HG02571 (cell line): ENCODE results near the gene KBTBD12.

ENCODE experiments used
- ATAC-seq: cut with Tn5 transposase; IDR thresholded peaks from one replicate; pipeline ENCODE4 v1.9.1; 2021; ENCODE audit warnings: mild to moderate bottlenecking, moderate library complexity; ENCODE audit not compliant: unreplicated experiment

The KBTBD12 gene

GRCh38 chr3:127949446-127950055, 34.5 kb downstream of the KBTBD12 start:
- ATAC-seq, result no peak

- no peak for ATAC-seq
Observed at GRCh38 chr3:127951276-127951675, 36.2 kb downstream of the KBTBD12 start.

GRCh38 chr3:127953091-127954035, 38.3 kb downstream of the KBTBD12 start:
- ATAC-seq, result no peak

GRCh38 chr3:127954640-127955039, 39.6 kb downstream of the KBTBD12 start:
- ATAC-seq, result no peak

- ATAC-seq, result no peak
Observed at GRCh38 chr3:127955728-127956127, 40.7 kb downstream of the KBTBD12 start.

- no peak for ATAC-seq
Observed at GRCh38 chr3:127959041-127959440, 44.0 kb downstream of the KBTBD12 start.

- ATAC-seq, result no peak
Observed at GRCh38 chr3:127959873-127960272, 44.8 kb downstream of the KBTBD12 start.

GRCh38 chr3:127960421-127960965, 45.5 kb downstream of the KBTBD12 start:
- ATAC-seq, result no peak

- no peak for ATAC-seq
Observed at GRCh38 chr3:127961124-127961523, 46.1 kb downstream of the KBTBD12 start.

- ATAC-seq, result no peak
Observed at GRCh38 chr3:127961963-127962362, 46.9 kb downstream of the KBTBD12 start.

GRCh38 chr3:127962937-127963336, 47.9 kb downstream of the KBTBD12 start:
- no peak for ATAC-seq

GRCh38 chr3:127964053-127964452, 49.0 kb downstream of the KBTBD12 start:
- no peak for ATAC-seq

GRCh38 chr3:127964816-127965215, 49.8 kb downstream of the KBTBD12 start:
- no peak for ATAC-seq

- no peak for ATAC-seq
Observed at GRCh38 chr3:127967316-127967715, 52.3 kb downstream of the KBTBD12 start.

GRCh38 chr3:127970966-127971592, 56.0 kb downstream of the KBTBD12 start:
- no peak for ATAC-seq

GRCh38 chr3:127974226-127974625, 59.2 kb downstream of the KBTBD12 start:
- ATAC-seq, result no peak

GRCh38 chr3:127975153-127976029, 60.4 kb downstream of the KBTBD12 start:
- ATAC-seq, result no peak

GRCh38 chr3:127978636-127979035, 63.6 kb downstream of the KBTBD12 start:
- no peak for ATAC-seq

- ATAC-seq, result no peak
Observed at GRCh38 chr3:127979473-127979872, 64.4 kb downstream of the KBTBD12 start.

- ATAC-seq, result no peak
Observed at GRCh38 chr3:127981097-127981496, 66.1 kb downstream of the KBTBD12 start.
